GM12878 (cell line): ENCODE results near the gene SEPTIN10. TPM values are rescaled to one million over a fixed set of nuclear protein-coding genes. Genes with fewer than 3 reads are reported as not detected.

ENCODE experiments used
- ATAC-seq: fragments of 200-7000 bp; cut with Tn5 transposase; 3 replicates; pipeline ENCODE4 v1.9.1; 2020; ENCODE audit warnings: mild to moderate bottlenecking, moderate library complexity
- BruUV-seq: library from RNA; stranded (reverse); fragments of 400-500 nt; replicated peaks from 2 replicates; lab custom pipeline; 2021; lab: Mats Ljungman, UMichigan
- CTCF ChIA-PET: fragments of 300-600 bp; sonication (Branson Sonifier 250); formaldehyde crosslinking; extraction: SDS; loops from one replicate; lab custom pipeline; 2021; ENCODE audit warnings: inconsistent platforms; lab: Yijun Ruan, JAX
- POLR2A ChIA-PET: fragments of 350-600 bp; formaldehyde crosslinking; extraction: SDS; loops from one replicate; lab custom pipeline; 2021; ENCODE audit warnings: inconsistent platforms; lab: Charles Lee
- RAD21 ChIA-PET: fragments of 300-600 bp; sonication (Branson Sonifier 250); formaldehyde crosslinking; loops from one replicate; lab custom pipeline; 2023; ENCODE audit warnings: antibody characterized with exemption; ENCODE audit not compliant: unreplicated experiment; lab: Charles Lee
- SMC1A ChIA-PET: fragments of 300-600 bp; sonication (Branson Sonifier 250); formaldehyde crosslinking; loops from one replicate; lab custom pipeline; 2023; ENCODE audit not compliant: unreplicated experiment, uncharacterized antibody; lab: Charles Lee
- DNase-seq: peaks from one replicate; pipeline ENCODE4 v3.0.0-alpha.2; 2011; ENCODE audit warnings: low read depth, low spot score
- FAIRE-seq: peaks from 3 replicates; lab custom pipeline; 2011; peaks lifted over from hg19 to GRCh38; lab: Jason Lieb, UNC
- H2AFZ ChIP-seq: 2 replicates; pipeline ENCODE4 v1.6.0; 2011; ENCODE audit warnings: low read depth, low read length, control low read depth; ENCODE audit not compliant: control insufficient read depth
- H3K27ac ChIP-seq: 2 replicates; pipeline ENCODE4 v1.5.1; 2011; ENCODE audit warnings: control low read depth; ENCODE audit not compliant: control insufficient read depth, insufficient read depth
- H3K27me3 ChIP-seq, 2 experiments: replicated peaks in 1 of 2; 2 replicates each; pipeline versions ENCODE4 v1.6.0 to v1.6.1; 2011; ENCODE audit warnings: low read length in 1 of 2; ENCODE audit not compliant: control insufficient read depth in 2 of 2, insufficient read depth in 2 of 2
- H3K36me3 ChIP-seq, 2 experiments: 2 replicates each; pipeline ENCODE4 v1.5.1; 2011; ENCODE audit warnings: low read length in 1 of 2; ENCODE audit not compliant: control insufficient read depth in 2 of 2, insufficient read depth in 2 of 2
- H3K4me1 ChIP-seq: 2 replicates; pipeline ENCODE4 v1.6.1; 2011; ENCODE audit warnings: mild to moderate bottlenecking, low read length, moderate library complexity, mixed read lengths; ENCODE audit not compliant: control insufficient read depth, insufficient read depth
- H3K4me2 ChIP-seq: 2 replicates; pipeline ENCODE4 v1.6.0; 2011; ENCODE audit warnings: control low read depth; ENCODE audit not compliant: control insufficient read depth, insufficient read depth
- H3K4me3 ChIP-seq: fragments of 200-600 bp; sonication (generic); 2 replicates; pipeline ENCODE4 v1.5.1; 2016
- H3K79me2 ChIP-seq: 2 replicates; pipeline ENCODE4 v1.6.0; 2011; ENCODE audit warnings: low read length; ENCODE audit not compliant: control insufficient read depth, insufficient read depth
- H3K9ac ChIP-seq: 2 replicates; pipeline ENCODE4 v1.8.0; 2011; ENCODE audit warnings: low read length, control low read depth, mixed read lengths; ENCODE audit not compliant: control insufficient read depth, insufficient read depth
- H3K9me3 ChIP-seq: replicated peaks from 3 replicates; pipeline ENCODE4 v1.5.1; 2011; ENCODE audit warnings: mild to moderate bottlenecking, low read length; ENCODE audit not compliant: control insufficient read depth, insufficient read depth
- H4K20me1 ChIP-seq: 2 replicates; pipeline ENCODE4 v1.6.0; 2011; ENCODE audit not compliant: control insufficient read depth, insufficient read depth
- ATF7 ChIP-seq: fragments of 450-650 bp; IDR thresholded peaks from 2 replicates; pipeline ENCODE4 v1.6.1; 2016; ENCODE audit warnings: low read depth, mild to moderate bottlenecking
- BHLHE40 ChIP-seq, 2 experiments: fragments of 450-650 bp in 1 of 2; IDR thresholded peaks; 2 replicates each; pipeline ENCODE4 v1.6.1; 2011 to 2017; ENCODE audit warnings: low read depth in 2 of 2, borderline replicate concordance in 1 of 2, improper control_type of control experiment in 1 of 2, low read length in 1 of 2, mild to moderate bottlenecking in 1 of 2
- DPF2 ChIP-seq: fragments of 450-650 bp; IDR thresholded peaks from 2 replicates; pipeline ENCODE4 v1.6.1; 2017; ENCODE audit warnings: mild to moderate bottlenecking
- ELK1 ChIP-seq: IDR thresholded peaks from 2 replicates; pipeline ENCODE4 v1.6.1; 2012; ENCODE audit warnings: low read depth, low read length, improper control_type of control experiment
- GABPA ChIP-seq: IDR thresholded peaks from 2 replicates; pipeline ENCODE4 v1.6.1; 2014; ENCODE audit warnings: antibody characterized with exemption, low read depth, mild to moderate bottlenecking, inconsistent platforms
- HDGF ChIP-seq: fragments of 450-650 bp; IDR thresholded peaks from 2 replicates; pipeline ENCODE4 v1.6.1; 2016; ENCODE audit warnings: antibody characterized with exemption
- IRF3 ChIP-seq: fragments of 450-650 bp; IDR thresholded peaks from 2 replicates; pipeline ENCODE4 v1.6.1; 2014; ENCODE audit warnings: mild to moderate bottlenecking
- IRF5 ChIP-seq: fragments of 450-650 bp; IDR thresholded peaks from 2 replicates; pipeline ENCODE4 v1.6.1; 2017; ENCODE audit warnings: borderline replicate concordance
- LARP7 ChIP-seq: fragments of 450-650 bp; IDR thresholded peaks from 2 replicates; pipeline ENCODE4 v1.6.1; 2017; ENCODE audit warnings: mild to moderate bottlenecking
- STAT3 ChIP-seq: IDR thresholded peaks from 2 replicates; pipeline ENCODE4 v1.6.1; 2011; ENCODE audit warnings: low read depth, low read length, improper control_type of control experiment
- TARDBP ChIP-seq: IDR thresholded peaks from 2 replicates; pipeline ENCODE4 v1.6.1; 2016; ENCODE audit warnings: borderline replicate concordance
- WRNIP1 ChIP-seq: IDR thresholded peaks from 2 replicates; pipeline ENCODE4 v1.6.1; 2011; ENCODE audit warnings: low read depth, low read length, improper control_type of control experiment, borderline replicate concordance
- ZNF217 ChIP-seq: fragments of 450-650 bp; IDR thresholded peaks from 2 replicates; pipeline ENCODE4 v1.6.1; 2017; ENCODE audit warnings: antibody characterized with exemption, mild to moderate bottlenecking
- WGBS: methylation state at CpG from one replicate; pipeline ENCODE4 v1.1.6; 2016; ENCODE audit warnings: low lambda C conversion rate; ENCODE audit not compliant: insufficient replicate concordance, insufficient coverage; ENCODE audit errors: missing lambda C conversion rate; 5-methylcytosine and 5-hydroxymethylcytosine counted together
- in situ Hi-C: fragments of 300-500 bp; cut with MboI; formaldehyde crosslinking; loops from 9 replicates; pipeline ENCODE4 v1.14.3; 2018; ENCODE audit warnings: mixed read lengths
- intact Hi-C: fragments of 100-400 bp; cut with micrococcal nuclease; formaldehyde crosslinking; loops from one replicate; pipeline ENCODE4 v1.14.2; 2022; ENCODE audit not compliant: unreplicated experiment
- polyA plus RNA-seq, 11 experiments: library from polyadenylated mRNA; depleted of rRNA in 4 of 11; unstranded in 6 of 11; stranded (reverse) in 5 of 11; fragments of >200 nt; fragmentation: Nextera tagmentation in 4 of 11; fragmentation: Illumina TruSeq in 1 of 11; extraction: Ambion mirVana in 4 of 11; extraction: Trizol in 1 of 11; gene quantifications; 1 replicate in 1 of 11; 2 replicates in 10 of 11; pipeline versions ENCODE4 v1.2.1 to v1.2.3, GENCODE V29; 2011 to 2016; ENCODE audit warnings: inconsistent platforms in 2 of 11, missing spikeins in 2 of 11, low read depth in 1 of 11
- total RNA-seq, 4 experiments: library from RNA; depleted of rRNA in 3 of 4; stranded (reverse); fragments of >200 nt in 3 of 4; fragmentation: Illumina TruSeq in 1 of 4; extraction: Trizol in 1 of 4; gene quantifications; 2 replicates each; pipeline versions ENCODE4 v1.2.1 to v1.2.3, GENCODE V29; 2013 to 2021

SEPTIN10 gene
- total and polyA plus RNA-seq, 10 of the 15 experiments (the other 5 are each of a cell fraction or from before 2014, with no cell fraction given): 20.2 to 132 (median 62.7) TPM

- FAIRE-seq (no peak), DNase-seq (no peak), ATAC-seq (no peak)
- no TSS peak for BruUV-seq
- ChIA-PET RAD21 (no interaction called here), POLR2A (no interaction called here), SMC1A (no interaction called here), CTCF (interaction anchor here (1.4 kb wide), 1 partner anchor 18 kb away, joined by 3 read pairs; no protein-coding TSS in a partner anchor)
- Histone ChIP-seq H3K4me1 (no peaks in the 10 kb centered on the region), H3K27ac (no peak overlapping the region), H2AFZ (no peak overlapping the region), H3K79me2 (no peaks in the 10 kb centered on the region), H3K4me3 (no peak overlapping the region), H3K9ac (no peak overlapping the region), H3K27me3 (no peaks in the 10 kb centered on the region), H3K36me3 (no peaks in the 10 kb centered on the region), H3K4me2 (no peak overlapping the region), H4K20me1 (no peaks in the 10 kb centered on the region), H3K9me3 (no peaks in the 10 kb centered on the region)
- in situ Hi-C loops (no loop called here), intact Hi-C loops (no loop called here)
- 32% methylated on average over 16 of the region's 16 CpGs for WGBS
- TF ChIP-seq DPF2 (no peak), ZNF217 (no peak), GABPA (no peak), LARP7 (no peak), STAT3 (no peak), IRF5 (no peak), ATF7 (no peak), IRF3 (no peak), HDGF (no peak), WRNIP1 (no peak), BHLHE40 (IDR thresholded peaks at IDR 0.05; ENCODE audit: borderline replicate concordance in 1 of 2, low read depth in 2 of 2, low read length in 1 of 2) (no peak), ELK1 (no peak), TARDBP (no peak)
These were observed 85.7 kb downstream of the SEPTIN10 start for GRCh38 chr2:109527846-109528705.
